GM19239 (cell line): ENCODE data around the gene ZNF438.

ENCODE experiments used
- DNase-seq: peaks from one replicate; pipeline ENCODE4 v3.0.0; 2011; ENCODE audit warnings: low spot score; ENCODE audit not compliant: insufficient read length
- FAIRE-seq: peaks from 2 replicates; lab custom pipeline; 2011; peaks lifted over from hg19 to GRCh38; lab: Jason Lieb, UNC

Gene ZNF438

DNA sequence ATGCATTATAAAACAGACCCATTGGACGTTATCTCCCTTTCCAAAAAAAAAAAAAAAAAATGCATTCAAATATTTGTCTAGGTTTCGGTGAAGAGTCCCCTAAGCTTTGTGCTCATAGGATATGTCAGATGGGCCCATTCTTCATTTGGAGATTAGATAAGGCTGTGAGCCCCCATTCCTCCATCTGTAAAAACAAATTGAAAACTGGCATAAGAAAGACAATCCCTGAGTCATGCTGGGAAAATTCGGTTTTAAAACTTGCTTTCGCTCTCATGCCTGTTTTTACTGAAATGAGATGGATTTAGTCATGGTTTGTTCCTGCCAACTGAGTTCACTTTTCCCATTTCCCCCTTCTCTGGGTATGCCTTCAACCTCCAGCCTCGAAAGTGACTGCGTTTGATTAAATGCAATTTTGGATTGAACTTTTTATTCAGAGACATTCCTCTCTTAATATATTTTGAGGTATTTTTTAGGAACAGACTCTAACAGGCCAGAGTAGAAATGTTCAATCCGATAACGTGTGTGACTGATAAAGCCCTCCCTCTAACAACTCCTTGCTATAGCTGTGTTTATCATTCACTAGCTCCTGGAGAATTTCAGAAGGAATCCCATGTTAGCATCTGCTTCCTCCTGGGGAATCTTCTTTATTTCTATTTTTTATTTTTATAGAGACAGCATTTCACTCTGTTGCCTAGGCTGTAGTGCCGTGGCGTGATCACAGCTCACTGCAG, 211.2 kb downstream of the ZNF438 start:
- FAIRE-seq, result no peak

DNA sequence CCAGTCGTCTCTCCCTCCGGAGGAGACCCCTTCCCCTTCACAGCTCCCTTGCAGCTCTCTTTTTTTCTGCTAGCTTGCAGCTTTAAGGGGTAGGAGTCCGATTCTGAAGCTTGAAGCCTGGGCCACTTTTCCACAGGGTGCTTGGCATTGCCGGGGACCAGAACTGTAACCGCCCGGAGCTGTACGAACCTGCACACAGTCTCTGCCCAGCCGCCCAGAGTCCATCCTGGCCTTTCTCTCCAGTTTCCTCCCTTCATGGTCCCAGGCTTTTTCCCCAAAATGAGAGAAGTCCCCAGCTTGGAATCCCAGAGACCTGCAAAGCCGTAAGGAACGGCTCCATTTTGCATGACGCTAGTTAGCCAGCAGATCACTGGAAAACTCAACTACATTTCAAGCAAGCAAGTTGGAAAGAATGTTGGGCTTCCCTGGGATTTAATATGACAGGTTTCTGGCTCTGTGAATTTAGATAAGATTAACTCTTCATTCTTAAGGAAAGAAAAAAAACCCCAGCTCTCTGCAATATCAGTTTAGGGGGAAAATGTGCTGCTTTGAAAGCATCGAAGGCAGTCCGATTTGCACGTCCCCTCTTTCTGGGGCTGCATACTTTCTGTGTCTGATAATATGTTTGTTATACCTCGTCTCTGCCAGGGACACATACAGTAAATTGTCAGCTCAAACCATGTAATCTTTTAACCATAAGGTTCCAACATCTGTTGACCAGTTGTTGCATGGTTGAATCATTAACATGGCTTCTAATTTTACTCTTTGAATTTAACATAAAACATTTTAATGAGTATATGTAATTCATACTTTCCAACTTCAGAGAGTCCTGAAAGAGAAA, 212.1 kb downstream of the ZNF438 start:
- FAIRE-seq, result no peak

More for the DNA sequence above, 211.2 kb downstream of the ZNF438 start:
- no peak for DNase-seq

DNA sequence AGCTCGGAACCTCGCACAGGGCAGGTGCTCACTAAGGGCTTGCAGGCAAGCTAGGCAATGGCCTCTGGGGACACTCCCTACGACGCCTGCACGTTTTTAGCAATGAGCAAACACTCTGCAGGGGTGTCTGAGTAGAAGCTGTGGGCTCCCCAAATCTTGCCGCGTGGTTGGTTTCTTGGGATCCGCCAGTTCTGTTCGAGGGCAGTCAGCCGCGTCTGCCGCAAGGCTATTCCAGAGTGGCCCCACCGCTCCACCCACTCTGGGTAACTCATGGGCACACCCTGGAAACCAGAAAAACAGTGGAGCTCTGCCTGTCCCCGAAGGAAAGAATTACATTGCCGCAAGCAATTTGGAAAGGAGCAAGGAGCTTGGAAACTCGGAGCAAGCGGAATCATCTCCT, 212.8 kb downstream of the ZNF438 start:
- FAIRE-seq (no peak), DNase-seq (no peak)

More for the DNA sequence above, 212.1 kb downstream of the ZNF438 start:
- DNase-seq, result no peak

DNA sequence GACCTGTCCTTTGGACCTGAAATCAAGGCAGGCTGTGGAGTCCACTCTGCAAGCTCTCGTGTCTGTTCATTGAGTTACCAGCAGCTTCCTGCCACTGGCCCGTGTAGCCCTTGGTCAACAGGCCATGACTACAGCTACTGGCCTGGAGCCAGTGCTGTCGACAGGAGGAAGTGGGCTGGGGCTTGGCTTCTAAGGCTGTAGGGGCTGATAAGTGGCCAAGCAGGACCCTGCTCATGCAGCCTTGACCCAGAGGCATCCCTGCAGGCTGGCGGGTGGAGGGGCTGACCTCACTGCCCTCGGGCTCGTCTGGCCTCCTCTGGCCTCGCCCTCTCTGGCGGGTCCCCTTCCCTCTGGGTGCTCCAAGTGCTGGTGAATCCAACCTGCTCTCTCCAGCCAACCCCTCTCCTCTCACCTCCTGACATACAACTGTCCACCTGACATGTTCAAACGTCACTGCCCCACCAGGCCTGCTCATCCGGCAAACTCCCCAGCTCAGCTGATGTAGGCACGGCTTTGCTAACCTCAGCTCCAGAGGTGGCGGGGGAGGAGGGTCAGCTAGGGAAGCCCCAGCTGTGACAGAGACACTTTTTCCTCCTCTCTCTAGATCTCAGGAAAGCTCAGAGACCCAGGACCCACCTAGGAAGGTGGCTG, 213.5 kb downstream of the ZNF438 start:
- DNase-seq (no peak), FAIRE-seq (no peak)

DNA sequence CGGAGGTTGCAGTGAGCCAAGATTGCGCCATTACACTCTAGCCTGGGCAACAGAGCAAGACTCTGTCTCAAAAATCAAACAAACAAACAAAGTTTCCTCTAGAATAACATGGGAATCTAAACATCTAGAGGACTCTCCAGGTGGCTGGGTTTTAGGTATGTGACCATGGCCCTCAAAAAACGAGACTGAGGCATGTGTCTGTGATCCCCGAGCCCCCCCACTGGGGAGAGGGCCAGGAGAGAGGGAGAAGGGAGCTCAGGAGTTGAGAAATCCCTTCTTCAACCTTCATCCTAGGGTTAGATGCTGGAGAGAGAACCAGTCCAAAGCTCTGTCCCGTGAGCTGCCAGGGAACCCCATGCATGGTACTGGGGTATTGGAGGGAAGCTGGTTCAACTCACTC, 214.1 kb downstream of the ZNF438 start:
- FAIRE-seq, result no peak
- no peak for DNase-seq

DNA sequence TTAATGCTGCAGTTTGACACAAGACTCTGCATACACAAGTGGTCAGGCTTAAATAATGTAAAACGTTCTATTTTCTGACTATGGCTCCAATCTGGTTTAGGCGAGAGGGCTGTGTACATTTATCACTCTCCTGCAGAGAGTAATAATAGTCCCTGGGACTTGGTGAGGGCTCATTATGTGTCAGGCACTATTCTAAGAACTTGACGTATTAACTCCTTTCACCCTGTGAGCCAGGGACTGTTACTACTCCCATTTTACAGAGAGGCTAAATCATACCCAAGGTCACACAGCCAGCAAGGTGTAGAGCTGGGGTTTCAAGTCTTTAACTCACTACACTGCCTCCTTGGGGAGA, 214.9 kb downstream of the ZNF438 start:
- DNase-seq (no peak), FAIRE-seq (no peak)

DNA sequence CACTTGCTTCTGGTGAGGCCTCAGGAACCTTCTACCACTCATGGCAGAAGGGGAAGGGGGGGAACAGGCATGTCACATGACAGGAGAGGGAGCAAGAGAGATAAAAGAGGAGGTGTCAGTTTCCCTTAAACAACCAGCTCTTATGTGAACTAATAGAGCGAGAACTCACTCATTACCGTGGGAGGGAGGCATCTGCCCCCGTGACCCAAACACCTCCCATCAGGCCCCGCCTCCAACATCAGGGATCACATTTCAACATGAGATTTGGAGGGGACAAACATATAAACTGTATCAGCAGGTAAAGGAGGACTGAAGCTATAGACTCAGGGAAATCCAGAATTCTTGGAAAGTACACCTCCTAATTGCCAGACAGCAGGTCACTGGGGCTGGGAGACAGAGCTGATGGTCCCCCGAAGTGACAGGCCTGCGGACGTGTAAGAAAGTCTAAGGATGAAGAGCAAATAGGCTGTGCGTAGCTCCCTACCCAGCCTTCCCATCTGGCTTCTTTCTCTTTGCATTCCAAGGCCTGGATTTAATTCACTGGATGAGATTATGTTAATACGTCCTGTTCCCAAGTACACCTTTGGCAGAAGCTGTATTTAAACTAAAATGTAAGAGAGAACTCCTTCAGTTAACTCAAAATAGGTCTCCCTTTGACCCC, 215.4 kb downstream of the ZNF438 start:
- FAIRE-seq (no peak), DNase-seq (no peak)

DNA sequence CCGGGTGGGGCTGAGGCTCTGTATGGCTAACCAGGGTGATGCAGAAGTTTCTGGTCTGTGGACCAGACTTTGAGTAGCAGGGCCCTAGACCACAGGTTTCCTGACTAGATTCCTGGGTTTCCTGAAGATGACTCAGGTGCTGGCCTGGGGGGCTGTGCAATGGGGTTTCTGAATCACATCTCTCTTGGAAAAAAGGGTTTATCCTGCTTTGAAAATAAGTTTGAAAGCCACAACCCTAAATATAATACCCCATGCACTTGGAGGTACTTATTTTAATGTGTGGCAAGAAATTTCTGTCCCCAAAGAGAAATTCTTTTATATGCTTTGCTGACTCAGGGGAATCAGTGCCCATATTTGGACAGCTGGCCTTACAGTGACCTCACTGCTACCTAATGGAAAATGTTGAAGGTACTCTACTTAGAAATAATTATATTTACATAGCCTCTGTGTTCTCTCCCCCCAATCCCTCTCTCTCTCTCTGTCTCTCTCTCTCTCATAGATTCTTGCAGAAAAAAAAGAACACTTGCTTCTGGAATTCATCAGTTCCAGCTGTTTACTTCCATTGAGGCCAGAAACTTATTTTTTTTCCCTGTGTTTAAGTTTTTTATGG, 217.7 kb downstream of the ZNF438 start:
- FAIRE-seq (no peak), DNase-seq (no peak)

DNA sequence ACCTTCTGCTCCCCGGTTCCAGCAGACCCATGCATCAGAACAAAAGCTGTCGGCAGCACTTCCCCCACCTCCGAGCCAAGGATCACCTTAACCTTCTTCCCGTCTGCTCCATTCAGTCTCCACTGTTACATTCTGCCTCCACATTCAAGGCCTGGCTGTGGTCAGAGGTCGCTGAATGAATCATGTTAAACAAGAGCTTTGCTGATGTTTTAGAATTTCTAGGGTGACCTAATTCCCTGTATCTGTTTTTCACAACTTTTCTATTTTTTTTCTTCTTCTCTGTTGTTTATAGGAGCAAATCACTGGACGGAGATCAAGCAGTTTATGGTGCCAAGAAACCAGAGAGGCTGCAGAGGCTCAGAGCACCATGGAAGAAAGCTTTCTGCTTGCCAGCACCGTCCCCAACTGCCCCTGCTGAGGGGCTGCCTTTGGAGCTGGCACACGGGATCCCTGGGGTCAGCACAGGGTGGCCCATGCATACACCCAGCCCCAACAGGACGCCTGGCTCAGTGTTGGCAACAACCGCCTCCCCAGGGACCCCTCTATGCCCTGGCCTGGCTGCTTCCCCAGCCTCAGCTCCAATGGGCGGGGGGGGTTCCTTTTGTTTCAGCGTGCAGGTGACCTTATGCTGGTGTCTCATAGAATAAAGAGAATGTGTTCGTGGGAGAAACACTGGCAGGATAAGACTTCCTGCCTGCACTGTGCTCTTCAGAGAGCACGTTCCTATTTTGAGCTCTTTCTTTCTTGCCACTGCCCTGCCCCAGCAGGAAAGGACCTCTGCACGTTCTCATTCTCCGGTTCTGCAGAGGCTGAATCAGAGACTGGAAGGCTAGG, 219.4 kb downstream of the ZNF438 start:
- FAIRE-seq (no peak), DNase-seq (no peak)

DNA sequence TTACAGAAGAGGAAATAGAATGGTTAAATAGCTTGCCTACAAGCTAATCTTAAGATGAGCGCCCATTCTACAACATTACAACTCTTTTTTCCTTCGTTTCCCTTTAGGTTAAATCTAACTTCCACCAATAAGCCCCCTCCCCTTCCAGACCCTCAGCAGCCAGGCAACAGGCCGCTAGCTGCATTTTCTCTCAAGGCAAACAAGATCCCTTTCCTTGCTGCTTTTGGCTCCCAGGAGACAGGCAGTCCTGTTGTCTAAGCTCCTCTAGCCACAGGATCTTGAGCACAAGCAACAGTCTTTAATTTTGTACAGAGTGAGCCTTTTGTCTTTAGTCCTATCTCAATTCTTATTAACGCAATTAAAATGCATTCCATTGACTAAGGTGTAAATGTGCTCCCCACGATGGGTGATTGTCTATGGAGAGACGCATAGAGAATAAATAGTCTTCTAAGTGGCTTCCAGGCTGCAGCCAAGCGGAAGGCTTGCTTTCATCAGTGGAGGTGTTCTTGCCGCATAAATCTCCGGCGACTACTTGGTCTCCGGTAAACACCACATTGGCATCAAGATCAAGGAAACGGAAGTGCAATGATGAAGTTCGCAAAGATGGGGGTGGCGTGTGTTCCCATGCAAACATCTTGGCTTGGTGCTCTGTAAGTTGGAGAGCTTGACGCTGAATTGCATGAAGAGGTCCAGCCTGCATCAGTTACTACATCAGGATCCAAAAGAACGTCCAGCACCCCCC, 220.2 kb downstream of the ZNF438 start:
- no peak for FAIRE-seq

DNA sequence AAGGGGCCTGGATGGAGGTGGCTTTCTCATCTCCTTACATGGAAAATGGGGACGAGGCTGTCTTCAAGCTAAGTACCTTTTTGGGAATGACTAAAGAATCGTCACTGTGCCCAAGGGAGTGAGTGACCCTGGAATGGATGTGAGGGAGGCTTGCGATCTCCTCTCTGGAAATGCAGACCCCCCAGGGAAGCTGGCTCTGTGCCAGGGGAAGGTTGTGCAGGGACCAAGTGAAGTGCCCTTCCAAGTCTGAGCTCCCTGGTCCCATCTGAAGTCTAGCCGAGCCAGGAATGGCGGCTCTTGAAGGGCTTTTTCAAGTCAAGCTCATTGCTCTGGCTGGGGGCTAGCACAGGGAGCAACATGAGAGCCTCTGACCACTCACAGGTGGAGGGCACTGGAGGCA, 221.2 kb downstream of the ZNF438 start:
- FAIRE-seq (no peak), DNase-seq (no peak)

More for the DNA sequence above, 220.2 kb downstream of the ZNF438 start:
- no peak for DNase-seq

DNA sequence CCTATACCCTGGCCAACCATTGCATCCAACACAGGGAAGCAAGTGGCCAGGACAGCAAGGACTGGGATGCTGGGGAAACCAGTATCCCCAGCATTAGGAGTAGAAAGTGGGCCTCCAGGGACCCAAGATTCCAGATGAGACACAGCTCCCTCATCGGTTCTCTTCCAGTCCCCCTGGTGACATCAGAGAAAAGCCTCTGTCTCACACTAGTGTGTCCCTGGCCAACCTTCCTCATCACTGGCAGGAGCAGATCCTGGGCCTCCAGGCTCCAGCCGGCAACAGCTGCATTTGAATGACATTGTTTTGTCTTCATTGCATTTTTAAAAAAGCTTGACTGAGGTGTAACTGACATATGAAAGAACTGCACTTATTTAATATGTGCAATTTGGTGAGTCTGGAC, 224.8 kb downstream of the ZNF438 start:
- FAIRE-seq, result no peak
- no peak for DNase-seq

DNA sequence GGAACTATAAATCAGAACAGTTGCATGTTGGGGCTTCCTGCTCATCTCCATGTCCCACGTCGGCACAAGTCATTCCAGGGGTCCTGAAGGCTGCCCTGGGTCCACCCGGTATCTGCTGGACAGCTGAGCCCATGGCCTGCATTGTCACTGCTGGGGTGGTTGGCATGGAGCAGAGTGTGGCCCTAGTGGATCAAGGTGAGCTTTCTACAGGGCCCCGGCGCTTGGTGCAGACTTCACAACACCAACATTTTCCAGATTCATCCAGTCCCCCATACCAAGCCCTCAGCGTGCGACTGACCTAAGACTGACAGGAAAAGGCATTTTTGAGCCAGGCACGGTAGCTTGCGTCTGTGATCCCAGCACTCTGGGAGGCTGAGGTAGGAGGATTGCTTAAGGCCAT, 226.6 kb downstream of the ZNF438 start:
- FAIRE-seq, result no peak
- DNase-seq, result no peak

DNA sequence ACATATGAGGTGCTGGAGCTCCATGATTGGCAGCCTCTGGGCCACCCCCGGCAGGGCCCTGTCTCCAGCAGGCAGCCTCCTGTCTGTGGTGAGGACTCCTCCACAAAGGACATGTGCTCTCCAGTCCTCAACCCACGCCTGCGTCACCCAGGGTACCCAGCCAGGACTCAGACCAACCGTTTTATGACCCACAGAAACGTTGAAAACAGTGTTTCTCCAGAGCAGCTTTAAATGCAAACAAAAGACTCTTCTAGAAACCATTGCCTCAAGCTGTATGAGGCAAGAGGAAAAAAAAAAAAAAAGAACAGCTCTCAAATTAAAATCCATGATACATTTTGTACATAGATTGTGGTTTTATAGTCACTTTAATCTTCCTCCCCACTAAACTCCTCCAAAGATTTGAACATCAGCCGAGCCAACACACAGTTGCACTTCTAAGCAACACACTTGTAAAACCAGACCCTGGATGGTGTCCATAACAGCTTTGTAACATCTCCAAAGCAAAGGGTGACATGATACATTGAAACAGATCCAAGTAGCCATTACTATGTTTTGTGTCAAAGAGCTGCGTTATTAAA, 227.1 kb downstream of the ZNF438 start:
- FAIRE-seq (no peak), DNase-seq (no peak)

DNA sequence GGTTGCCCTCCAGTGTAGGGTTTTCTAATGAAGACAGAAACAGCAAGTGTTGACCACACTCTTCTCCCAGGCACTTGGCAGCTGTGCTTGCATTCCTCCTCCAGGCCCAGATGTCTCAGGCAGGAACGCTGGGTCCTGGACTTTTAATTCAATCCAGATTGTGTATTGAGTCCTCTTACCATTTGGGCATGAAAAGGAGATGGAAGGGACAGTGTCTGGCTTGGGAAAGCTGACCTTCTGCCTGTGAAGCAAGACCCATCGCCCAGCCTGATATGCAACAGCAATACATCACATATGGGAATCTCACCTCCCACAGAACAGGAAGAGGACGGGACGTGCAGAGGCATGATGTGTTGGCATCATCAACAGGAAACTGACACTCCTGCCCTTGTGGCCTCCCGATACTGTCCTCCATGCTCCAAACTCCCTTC, 227.8 kb downstream of the ZNF438 start:
- FAIRE-seq, result no peak
- DNase-seq, result no peak

DNA sequence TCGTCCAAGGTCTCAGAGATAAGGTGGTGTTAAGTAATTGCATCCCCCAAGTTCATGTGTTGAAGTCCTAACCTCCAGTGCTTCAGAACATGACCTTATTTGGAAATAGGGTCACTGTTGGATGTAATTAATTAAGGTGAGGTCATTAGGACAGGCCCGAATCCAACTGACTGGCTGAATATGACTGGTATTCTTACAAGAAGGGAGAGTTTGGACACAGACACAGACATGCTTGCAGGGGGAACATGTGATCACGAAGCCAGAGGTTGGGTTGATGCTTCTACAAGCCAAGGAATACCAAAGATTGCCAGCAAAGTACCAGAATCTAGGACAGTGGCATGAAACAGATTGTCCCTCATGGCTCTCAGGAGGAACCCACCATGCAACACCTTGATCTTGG, 228.6 kb downstream of the ZNF438 start:
- FAIRE-seq, result no peak

DNA sequence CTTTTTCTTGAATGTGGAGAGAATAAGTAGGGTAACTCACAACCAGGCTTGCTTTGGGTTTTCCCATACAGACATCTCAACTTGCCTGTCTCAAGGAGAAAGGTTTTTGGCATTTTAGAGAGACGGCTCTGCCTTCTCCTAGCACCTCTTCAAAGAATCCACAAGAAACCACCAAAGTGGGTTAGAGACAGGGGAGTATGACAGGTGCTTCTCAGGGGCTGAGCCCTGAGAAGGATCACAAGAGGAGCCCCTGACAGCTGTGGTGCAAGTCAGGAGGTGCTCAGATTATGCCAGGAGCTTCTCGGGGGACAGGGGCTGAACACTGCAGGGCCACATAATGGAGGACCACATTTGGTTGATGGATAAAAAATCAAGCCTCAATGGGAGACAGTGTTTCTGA, 231.3 kb downstream of the ZNF438 start:
- FAIRE-seq, result no peak
- no peak for DNase-seq

More for the DNA sequence above, 228.6 kb downstream of the ZNF438 start:
- no peak for DNase-seq

DNA sequence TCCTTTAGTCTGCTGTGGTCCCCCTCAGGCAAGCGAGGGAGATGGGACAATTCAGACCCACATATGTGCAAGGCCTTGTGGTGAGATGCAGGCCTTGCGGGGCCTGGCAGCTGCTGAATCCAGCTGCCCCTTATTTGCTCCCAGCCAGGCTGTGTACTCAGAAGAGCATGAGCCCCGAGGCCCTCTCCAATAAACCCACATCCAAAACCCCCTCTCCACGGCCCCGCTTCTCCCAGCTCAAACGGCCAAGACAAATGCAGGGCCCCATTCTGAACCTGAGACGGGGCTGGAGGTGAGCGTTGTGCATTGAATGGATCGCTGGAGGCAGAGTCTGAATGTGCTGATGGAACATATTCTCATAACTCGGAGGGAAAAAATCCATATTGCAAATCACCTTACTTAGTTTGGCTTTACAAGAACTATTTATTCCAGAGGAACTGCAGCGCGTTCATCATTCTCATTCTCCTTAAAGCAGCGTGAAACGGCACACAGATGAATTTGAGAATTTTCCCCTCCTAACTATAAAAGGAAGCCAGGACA, 232.9 kb downstream of the ZNF438 start:
- no peak for DNase-seq

More for the DNA sequence above, 232.9 kb downstream of the ZNF438 start:
- no peak for FAIRE-seq
